Stomach smooth muscle (tissue), 2 donors: Measurements from ENCODE around the gene MAML2.

Source experiments
- H3K27ac ChIP-seq: one replicate; pipeline ENCODE4 v1.7.0; 2013; ENCODE audit warnings: mild to moderate bottlenecking, low read length, inconsistent platforms
- H3K27me3 ChIP-seq, 2 donors: one replicate each; pipeline ENCODE4 v1.7.0; 2013; ENCODE audit warnings: low read length in 2 of 2; ENCODE audit not compliant: insufficient read depth in 2 of 2, control insufficient read depth in 1 of 2
- H3K36me3 ChIP-seq, 2 donors: one replicate each; pipeline ENCODE4 v1.7.0; 2013; ENCODE audit warnings: low read length in 2 of 2; ENCODE audit not compliant: control insufficient read depth in 2 of 2, insufficient read depth in 2 of 2
- H3K4me1 ChIP-seq: one replicate; pipeline ENCODE4 v1.7.0; 2013; ENCODE audit warnings: low read length; ENCODE audit not compliant: control insufficient read depth, insufficient read depth
- H3K4me3 ChIP-seq, 2 donors: one replicate each; pipeline ENCODE4 v1.7.0; 2013; ENCODE audit warnings: low read length in 2 of 2
- H3K9ac ChIP-seq, 2 donors: one replicate each; pipeline ENCODE4 v1.7.0; 2013; ENCODE audit warnings: low read length in 2 of 2, mild to moderate bottlenecking in 1 of 2
- H3K9me3 ChIP-seq, 2 donors: one replicate each; pipeline ENCODE4 v1.7.0; 2013; ENCODE audit warnings: low read length in 2 of 2; ENCODE audit not compliant: control insufficient read depth in 2 of 2
- donor health status: healthy.
- donor health status: Pancreatic carcinoma.

Gene MAML2

GRCh38 chr11:96366024-96366423, 23.0 kb upstream of the MAML2 start:
- Histone ChIP-seq H3K9me3 (no peaks in the 10 kb centered on the region), H3K9ac (no peak overlapping the region), H3K4me1 (no peaks in the 10 kb centered on the region), H3K36me3 (peaks cover 0 to 3% of the 10 kb centered on the region in 2 donors), H3K27me3 (no peaks in the 10 kb centered on the region), H3K4me3 (no peak overlapping the region), H3K27ac (no peak overlapping the region)

DNA sequence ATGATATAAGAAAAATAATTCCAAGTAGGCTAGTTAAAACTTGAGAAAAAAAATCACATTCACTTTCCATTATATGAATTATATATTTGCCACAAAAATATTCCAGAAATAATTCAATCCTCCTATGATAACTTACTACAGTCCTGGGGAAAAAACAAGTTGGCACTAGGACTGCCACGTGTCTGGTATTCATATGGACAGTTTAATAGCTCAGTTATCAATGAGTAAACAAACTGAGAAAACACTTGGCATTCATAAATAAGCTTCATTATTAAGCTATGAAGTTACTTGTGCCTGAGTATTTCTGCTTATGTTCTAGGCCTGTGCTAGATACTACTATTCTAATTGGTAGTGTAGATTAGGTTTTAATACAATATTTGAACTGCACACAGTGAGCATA, 22.5 kb upstream of the MAML2 start:
- Histone ChIP-seq H3K27ac (no peak overlapping the region), H3K4me3 (no peak overlapping the region), H3K9ac (no peak overlapping the region), H3K36me3 (peaks cover 0 to 3% of the 10 kb centered on the region in 2 donors), H3K9me3 (no peaks in the 10 kb centered on the region), H3K27me3 (no peaks in the 10 kb centered on the region), H3K4me1 (no peaks in the 10 kb centered on the region)

DNA sequence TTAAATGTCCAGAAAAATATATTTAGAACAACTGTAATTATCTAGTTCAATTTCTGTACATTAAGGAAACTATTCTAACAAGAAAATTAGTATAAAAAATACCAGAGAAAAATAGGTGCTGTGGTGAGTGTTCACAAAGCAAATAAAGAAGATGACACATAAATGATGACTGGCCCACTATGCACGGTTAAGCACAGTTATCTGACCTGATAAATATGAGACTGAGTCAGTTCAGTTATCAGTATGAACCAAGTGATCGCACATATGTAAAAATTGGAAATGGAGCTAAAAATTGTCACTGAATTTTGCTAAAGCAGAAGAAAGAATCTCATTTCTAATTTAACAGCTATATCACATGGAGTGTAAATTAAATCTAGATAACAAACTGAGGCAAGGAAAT, 18.8 kb upstream of the MAML2 start:
- H3K36me3 ChIP-seq: peaks cover 7 to 10% of the 10 kb centered on the region in 2 donors
- no peak overlapping the region for H3K4me3 ChIP-seq
- H3K9me3 ChIP-seq: no peaks in the 10 kb centered on the region
- H3K9ac ChIP-seq: no peak overlapping the region
- H3K27ac ChIP-seq: no peak overlapping the region
- no peaks in the 10 kb centered on the region for H3K4me1 ChIP-seq
- H3K27me3 ChIP-seq: no peaks in the 10 kb centered on the region

- H3K4me1 ChIP-seq: no peaks in the 10 kb centered on the region
- no peak overlapping the region for H3K27ac ChIP-seq
- H3K27me3 ChIP-seq: no peaks in the 10 kb centered on the region
- H3K36me3 ChIP-seq: peaks cover 5 to 11% of the 10 kb centered on the region in 2 donors
- no peak overlapping the region for H3K4me3 ChIP-seq
- no peaks in the 10 kb centered on the region for H3K9me3 ChIP-seq
- no peak overlapping the region for H3K9ac ChIP-seq
Measured at GRCh38 chr11:96358321-96358720, 15.3 kb upstream of the MAML2 start.

DNA sequence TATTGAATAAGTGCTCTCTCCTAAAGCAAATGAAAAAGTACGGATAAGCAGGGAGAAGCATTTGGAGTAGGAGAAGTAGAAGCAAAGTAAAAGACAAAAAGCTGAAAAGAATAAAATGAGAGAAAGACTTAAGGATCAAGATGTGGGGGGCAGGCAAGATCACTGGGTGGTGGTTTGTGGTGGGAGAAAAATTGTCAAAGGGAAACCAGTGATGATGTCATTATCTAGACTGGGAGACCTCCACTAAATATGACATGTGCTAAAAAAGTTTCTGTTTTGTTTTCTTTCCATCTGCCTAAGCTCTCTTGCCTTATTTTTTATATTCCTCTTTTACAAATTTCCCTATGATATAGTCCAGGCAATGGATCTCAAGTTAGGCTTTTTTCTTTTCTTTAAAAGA, 14.8 kb upstream of the MAML2 start:
- no peak overlapping the region for H3K9ac ChIP-seq
- H3K27me3 ChIP-seq: no peaks in the 10 kb centered on the region
- no peak overlapping the region for H3K27ac ChIP-seq
- H3K4me3 ChIP-seq: no peak overlapping the region
- no peaks in the 10 kb centered on the region for H3K9me3 ChIP-seq
- peaks cover 5 to 11% of the 10 kb centered on the region in 2 donors for H3K36me3 ChIP-seq
- H3K4me1 ChIP-seq: no peaks in the 10 kb centered on the region

GRCh38 chr11:96356848-96357247, 13.9 kb upstream of the MAML2 start:
- Histone ChIP-seq H3K9ac (no peak overlapping the region), H3K4me1 (no peaks in the 10 kb centered on the region), H3K36me3 (peaks cover 5 to 11% of the 10 kb centered on the region in 2 donors), H3K9me3 (no peaks in the 10 kb centered on the region), H3K27me3 (no peaks in the 10 kb centered on the region), H3K27ac (no peak overlapping the region), H3K4me3 (no peak overlapping the region)

DNA sequence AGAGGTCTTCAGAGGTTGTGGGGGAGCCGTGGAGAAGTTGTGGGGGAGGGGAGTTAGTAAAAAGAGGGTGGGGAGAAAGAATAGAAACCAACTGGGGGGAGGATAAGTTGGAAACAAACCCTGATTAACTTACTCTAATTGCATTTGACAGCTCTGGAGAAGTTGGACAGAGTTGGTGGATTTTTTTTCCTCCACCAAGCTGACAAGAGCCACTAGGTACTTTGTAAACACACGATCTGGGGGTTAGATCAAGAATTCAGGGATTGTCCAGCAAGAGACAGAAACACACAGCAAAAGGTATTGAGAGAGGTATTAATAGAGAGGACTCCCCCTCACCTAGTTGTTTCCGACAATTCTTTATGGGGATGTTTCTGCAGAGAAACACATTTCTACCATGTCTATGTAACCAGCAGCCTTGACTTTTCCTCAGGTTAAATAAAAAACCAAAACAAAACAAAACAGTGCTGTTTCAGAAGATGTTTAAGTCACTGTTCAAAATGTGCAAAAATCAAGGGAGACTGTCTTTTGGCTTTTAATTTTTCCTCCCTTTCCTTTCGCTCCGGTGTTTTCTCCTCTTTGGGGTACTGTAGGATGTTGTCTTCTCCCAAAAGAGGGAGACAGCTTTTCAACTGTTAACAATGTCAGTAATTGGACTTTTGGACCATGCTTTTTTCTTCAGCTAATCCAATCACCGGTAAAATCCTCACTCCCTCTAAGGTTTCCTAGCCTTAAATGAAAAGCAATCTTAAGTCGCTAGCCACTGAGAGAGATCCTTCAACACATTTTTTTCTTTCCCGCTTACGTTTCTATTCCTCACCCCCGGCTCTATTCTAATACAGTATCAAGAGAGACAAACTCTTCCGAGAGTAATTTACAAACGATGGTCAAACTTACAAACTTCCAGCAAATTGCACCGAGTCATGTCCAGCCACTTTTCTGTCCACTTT, 708 bp downstream of the MAML2 start:
- peak overlapping the region; percentile 85 to 91 for H3K9ac ChIP-seq
- no peaks in the 10 kb centered on the region for H3K27me3 ChIP-seq
- peak overlapping the region; percentile 74 for H3K27ac ChIP-seq
- H3K9me3 ChIP-seq: no peaks in the 10 kb centered on the region
- no peaks in the 10 kb centered on the region for H3K36me3 ChIP-seq
- H3K4me1 ChIP-seq: peaks cover 37% of the 10 kb centered on the region
- H3K4me3 ChIP-seq: peak overlapping the region; percentile 97 to 99

GRCh38 chr11:96341211-96342013, 1.6 kb downstream of the MAML2 start:
- peak overlapping the region; percentile 85 to 91 for H3K9ac ChIP-seq
- peak overlapping the region; percentile 50 for H3K27ac ChIP-seq
- H3K4me1 ChIP-seq: peaks cover 37% of the 10 kb centered on the region

GRCh38 chr11:96340555-96340885, 2.5 kb downstream of the MAML2 start:
- H3K27ac ChIP-seq: peak overlapping the region; percentile 50
- H3K9ac ChIP-seq: peak overlapping the region; percentile 16 to 36
- H3K36me3 ChIP-seq: no peaks in the 10 kb centered on the region

More at GRCh38 chr11:96341211-96342013, 1.6 kb downstream of the MAML2 start:
- no peaks in the 10 kb centered on the region for H3K36me3 ChIP-seq
- H3K27me3 ChIP-seq: no peaks in the 10 kb centered on the region
- H3K4me3 ChIP-seq: peak overlapping the region; percentile 97 to 99
- H3K9me3 ChIP-seq: no peaks in the 10 kb centered on the region

GRCh38 chr11:96339706-96340554, 3.1 kb downstream of the MAML2 start:
- H3K9me3 ChIP-seq: no peaks in the 10 kb centered on the region
- H3K27ac ChIP-seq: peak overlapping the region; percentile 50
- H3K27me3 ChIP-seq: no peaks in the 10 kb centered on the region
- H3K36me3 ChIP-seq: no peaks in the 10 kb centered on the region
- H3K4me1 ChIP-seq: peaks cover 37% of the 10 kb centered on the region
- H3K9ac ChIP-seq: peak overlapping the region; percentile 16 to 55
- peak overlapping the region; percentile 97 to 99 for H3K4me3 ChIP-seq

More at GRCh38 chr11:96340555-96340885, 2.5 kb downstream of the MAML2 start:
- no peaks in the 10 kb centered on the region for H3K9me3 ChIP-seq
- peaks cover 37% of the 10 kb centered on the region for H3K4me1 ChIP-seq
- peak overlapping the region; percentile 97 to 99 for H3K4me3 ChIP-seq
- no peaks in the 10 kb centered on the region for H3K27me3 ChIP-seq
